Upper lobe of right lung (tissue), 1 donor: Measurements from ENCODE around the gene NSD2. TPM values are rescaled to one million over a fixed set of nuclear protein-coding genes. Genes with fewer than 3 reads are reported as not detected.

Experiments
- ATAC-seq: fragments of 200-7000 bp; cut with Tn5 transposase; one replicate; pipeline ENCODE4 v1.9.1; 2020; ENCODE audit warnings: mild to moderate bottlenecking, moderate library complexity
- DNase-seq: peaks from one replicate; pipeline ENCODE4 v3.0.0-alpha.2; 2020
- H3K27ac ChIP-seq: fragments of 200-600 bp; one replicate; pipeline ENCODE4 v1.8.0; 2022
- H3K27me3 ChIP-seq: fragments of 200-600 bp; one replicate; pipeline ENCODE4 v1.8.0; 2022; ENCODE audit warnings: mild to moderate bottlenecking
- H3K36me3 ChIP-seq: fragments of 200-600 bp; one replicate; pipeline ENCODE4 v1.8.0; 2022
- H3K4me1 ChIP-seq: fragments of 200-600 bp; one replicate; pipeline ENCODE4 v1.8.0; 2022
- H3K4me3 ChIP-seq: fragments of 200-600 bp; one replicate; pipeline ENCODE4 v1.8.0; 2022; ENCODE audit warnings: mild to moderate bottlenecking
- H3K9me3 ChIP-seq: fragments of 200-600 bp; one replicate; pipeline ENCODE4 v1.8.0; 2022
- intact Hi-C: fragments of 100-400 bp; cut with DNase I; formaldehyde crosslinking; loops from one replicate; pipeline ENCODE4 v1.11.0; 2022
- total RNA-seq: library from RNA; stranded (reverse); fragmentation: NEBNext Ultra II Directional; extraction: Animal tissue kit (Norgen Biotek cat#: 25700); gene quantifications from one replicate; pipeline ENCODE4 v1.2.1, GENCODE V29; 2021
- TF ChIP-seq, protein P1 (sequence below): fragments of 200-600 bp; IDR thresholded peaks from one replicate; pipeline ENCODE4 v1.8.0; 2022; ENCODE audit warnings: antibody characterized with exemption
- donor health status: DM: no; HTN: yes; CAD: no; lungs with severe emphysema.

The NSD2 gene
- total RNA-seq, 1 donor from 2014 or later = 45.2 TPM

DNA sequence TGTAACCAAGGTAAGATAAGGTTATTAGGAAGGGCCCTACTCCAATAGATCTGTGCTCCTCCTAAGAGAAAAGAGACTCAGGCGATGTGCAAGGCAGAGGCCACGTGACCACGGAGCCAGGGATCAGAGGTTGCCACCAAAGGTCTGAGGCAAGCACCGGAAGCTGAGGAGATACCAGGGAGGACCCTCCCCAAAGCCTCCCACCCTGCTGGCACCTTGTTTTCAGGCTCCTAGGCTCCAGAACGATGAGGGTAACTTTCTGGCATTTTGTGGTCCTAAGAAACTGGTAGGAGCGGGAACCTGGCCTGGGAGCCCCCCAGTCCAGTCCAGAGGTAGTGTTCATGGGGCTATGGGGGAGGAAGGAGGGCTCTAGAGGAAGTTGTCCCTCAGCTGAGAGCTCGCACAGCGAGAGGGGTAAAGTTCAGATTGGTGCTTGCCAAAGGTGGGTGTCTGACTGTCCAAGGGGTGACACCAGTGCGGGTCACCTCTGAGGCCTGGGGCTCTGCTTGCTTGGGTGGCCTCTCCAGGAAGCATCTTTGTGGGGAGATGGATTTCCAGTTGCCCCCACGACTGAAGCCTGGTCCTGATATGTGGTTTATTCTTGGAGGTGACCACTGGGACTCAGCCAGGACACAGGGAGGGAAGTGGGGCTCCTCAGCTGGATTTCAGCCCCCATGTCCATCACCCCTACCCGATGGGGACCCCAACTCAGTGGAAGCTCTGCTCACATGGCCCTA, 7.7 kb upstream of the NSD2 start:
- H3K27ac ChIP-seq = no peak overlapping the region
- ATAC-seq = no peak
- H3K27me3 ChIP-seq = peaks cover 8% of the 10 kb centered on the region
- H3K36me3 ChIP-seq = no peaks in the 10 kb centered on the region
- DNase-seq = no peak
- intact Hi-C loops = no loop called here
- H3K9me3 ChIP-seq = no peaks in the 10 kb centered on the region
- no peaks in the 10 kb centered on the region for H3K4me1 ChIP-seq
- H3K4me3 ChIP-seq = no peak overlapping the region
- TF ChIP-seq, protein P1, sequence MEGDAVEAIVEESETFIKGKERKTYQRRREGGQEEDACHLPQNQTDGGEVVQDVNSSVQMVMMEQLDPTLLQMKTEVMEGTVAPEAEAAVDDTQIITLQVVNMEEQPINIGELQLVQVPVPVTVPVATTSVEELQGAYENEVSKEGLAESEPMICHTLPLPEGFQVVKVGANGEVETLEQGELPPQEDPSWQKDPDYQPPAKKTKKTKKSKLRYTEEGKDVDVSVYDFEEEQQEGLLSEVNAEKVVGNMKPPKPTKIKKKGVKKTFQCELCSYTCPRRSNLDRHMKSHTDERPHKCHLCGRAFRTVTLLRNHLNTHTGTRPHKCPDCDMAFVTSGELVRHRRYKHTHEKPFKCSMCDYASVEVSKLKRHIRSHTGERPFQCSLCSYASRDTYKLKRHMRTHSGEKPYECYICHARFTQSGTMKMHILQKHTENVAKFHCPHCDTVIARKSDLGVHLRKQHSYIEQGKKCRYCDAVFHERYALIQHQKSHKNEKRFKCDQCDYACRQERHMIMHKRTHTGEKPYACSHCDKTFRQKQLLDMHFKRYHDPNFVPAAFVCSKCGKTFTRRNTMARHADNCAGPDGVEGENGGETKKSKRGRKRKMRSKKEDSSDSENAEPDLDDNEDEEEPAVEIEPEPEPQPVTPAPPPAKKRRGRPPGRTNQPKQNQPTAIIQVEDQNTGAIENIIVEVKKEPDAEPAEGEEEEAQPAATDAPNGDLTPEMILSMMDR = no peak

DNA sequence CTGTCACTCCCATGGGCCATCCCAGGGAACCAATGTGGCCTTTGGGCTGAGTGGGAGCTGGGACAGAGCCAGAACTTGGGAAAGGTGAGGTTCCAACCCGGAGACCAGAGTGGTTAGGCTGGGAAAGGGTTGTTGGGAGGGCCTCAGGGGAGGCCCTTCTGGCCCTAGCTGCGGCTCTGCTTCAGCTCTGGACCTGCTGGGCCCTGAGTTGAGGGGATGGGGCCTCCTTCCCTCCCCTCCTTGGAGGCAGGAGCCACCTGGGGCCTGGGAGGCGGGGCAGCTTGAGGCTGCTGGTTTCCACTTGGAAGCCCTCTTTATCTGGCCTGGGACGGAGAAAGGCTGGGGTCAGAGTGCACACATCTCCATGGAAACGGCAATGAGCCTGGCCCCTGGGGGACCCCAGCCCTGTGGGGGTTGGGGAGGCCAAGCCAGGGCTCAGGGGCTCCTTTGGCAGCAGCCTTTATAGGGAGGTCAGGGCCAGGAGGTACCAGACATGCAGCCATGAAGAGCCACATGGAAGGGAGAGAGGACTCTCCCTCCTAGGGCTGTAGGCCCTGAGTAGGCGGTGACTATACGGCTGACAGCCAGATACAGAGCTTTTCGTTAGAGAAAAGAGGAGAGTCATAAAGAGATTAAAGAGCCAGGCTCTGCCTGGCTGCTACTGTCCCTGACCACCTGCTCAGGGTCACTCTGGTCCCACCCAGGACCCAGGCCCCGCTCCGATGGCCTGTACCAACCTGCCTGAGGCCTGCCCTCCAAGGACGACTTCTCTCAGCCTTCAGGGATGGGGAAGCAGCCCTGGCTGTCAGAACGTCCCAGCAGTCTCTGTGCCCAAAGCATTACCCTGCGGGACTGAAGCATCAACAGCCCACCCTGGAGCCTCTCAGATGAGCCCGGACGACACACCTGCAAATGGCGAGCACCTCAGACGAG, 6.9 kb upstream of the NSD2 start:
- intact Hi-C loops = no loop called here
- Histone ChIP-seq H3K27me3 (peaks cover 8% of the 10 kb centered on the region), H3K4me3 (no peak overlapping the region), H3K36me3 (no peaks in the 10 kb centered on the region), H3K9me3 (no peaks in the 10 kb centered on the region), H3K4me1 (peaks cover under 1% of the 10 kb centered on the region), H3K27ac (no peak overlapping the region)
- TF ChIP-seq, protein P1 = no peak
- DNase-seq (no peak), ATAC-seq (no peak)

DNA sequence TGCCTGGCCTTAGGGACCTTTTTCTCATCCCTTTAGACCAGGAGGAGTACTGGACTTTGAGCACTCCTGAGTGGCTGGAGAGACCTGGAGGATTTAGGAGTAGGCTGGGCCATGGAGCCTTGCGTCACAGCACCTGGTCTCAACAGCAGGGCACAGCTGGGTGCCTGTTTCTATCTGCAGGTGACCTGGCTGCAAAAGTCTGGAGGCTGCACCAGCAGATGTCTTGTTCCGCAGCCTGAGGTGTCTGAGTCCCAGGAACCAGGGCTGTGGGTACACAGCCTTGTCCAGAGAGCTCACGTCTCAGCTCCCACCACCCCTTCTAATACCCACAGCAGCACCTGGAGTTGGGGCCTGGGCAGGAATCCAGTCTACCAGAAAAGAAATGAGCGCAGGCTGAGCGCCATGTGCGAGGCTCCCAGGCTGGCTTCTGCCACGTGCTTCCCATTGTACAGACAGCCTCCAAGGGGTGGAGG, 5.0 kb upstream of the NSD2 start:
- H3K36me3 ChIP-seq = no peaks in the 10 kb centered on the region
- TF ChIP-seq, protein P1 = no peak
- H3K9me3 ChIP-seq = no peaks in the 10 kb centered on the region
- no peak overlapping the region for H3K27ac ChIP-seq
- peaks cover 9% of the 10 kb centered on the region for H3K4me1 ChIP-seq
- intact Hi-C loops = no loop called here
- peaks cover 8% of the 10 kb centered on the region for H3K27me3 ChIP-seq
- DNase-seq = no peak
- no peak overlapping the region for H3K4me3 ChIP-seq
- ATAC-seq = no peak

DNA sequence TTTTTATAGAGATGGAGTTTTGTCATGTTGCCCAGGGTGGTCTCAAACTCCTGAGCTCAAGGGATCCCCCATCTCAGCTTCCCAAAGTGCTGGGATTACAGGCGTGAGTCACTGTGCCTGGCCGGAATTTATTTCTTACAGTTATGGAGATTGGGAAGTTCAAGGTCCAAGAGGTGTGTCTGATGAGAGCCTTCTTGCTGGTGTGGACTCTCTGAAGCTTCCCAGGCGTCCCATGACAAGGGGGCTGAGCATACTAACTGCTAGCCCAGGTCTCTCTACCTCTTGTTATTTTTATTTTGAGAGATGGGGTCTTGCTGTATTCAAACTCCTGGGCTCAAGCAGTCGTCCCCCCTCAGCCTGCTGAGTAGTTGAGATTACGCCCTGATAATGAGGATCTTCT, 2.9 kb upstream of the NSD2 start:
- ATAC-seq = no peak

DNA sequence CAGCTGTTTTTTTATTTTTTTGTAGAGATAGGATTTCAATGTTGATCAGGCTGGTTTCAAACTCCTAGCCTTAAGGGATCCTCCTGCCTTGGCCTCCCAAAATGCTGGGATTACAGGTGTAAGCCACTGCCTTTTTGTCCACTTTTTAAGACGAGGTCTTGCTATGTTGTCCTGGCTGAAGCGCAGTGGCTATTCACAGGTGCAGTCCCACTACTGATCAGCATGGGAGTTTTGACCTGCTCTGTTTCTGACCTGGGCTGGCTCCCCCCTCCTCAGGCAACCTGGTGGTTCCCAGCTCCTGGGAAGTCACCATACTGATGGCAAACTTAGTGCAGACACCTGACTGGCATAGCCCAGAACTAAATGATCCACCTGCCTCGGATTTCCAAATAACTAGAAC, 2.3 kb upstream of the NSD2 start:
- TF ChIP-seq, protein P1 = no peak
- no peak overlapping the region for H3K27ac ChIP-seq

More for the DNA sequence above, 2.9 kb upstream of the NSD2 start:
- intact Hi-C loops = no loop called here
- H3K4me3 ChIP-seq = no peak overlapping the region
- TF ChIP-seq, protein P1 = no peak
- no peak overlapping the region for H3K27ac ChIP-seq
- H3K4me1 ChIP-seq = peaks cover 11% of the 10 kb centered on the region
- DNase-seq = no peak
- no peaks in the 10 kb centered on the region for H3K36me3 ChIP-seq
- no peaks in the 10 kb centered on the region for H3K9me3 ChIP-seq
- no peaks in the 10 kb centered on the region for H3K27me3 ChIP-seq

More for the DNA sequence above, 2.3 kb upstream of the NSD2 start:
- H3K4me1 ChIP-seq = peaks cover 17% of the 10 kb centered on the region
- no peaks in the 10 kb centered on the region for H3K9me3 ChIP-seq
- H3K4me3 ChIP-seq = no peak overlapping the region
- DNase-seq (no peak), ATAC-seq (no peak)
- intact Hi-C loops = no loop called here
- no peaks in the 10 kb centered on the region for H3K36me3 ChIP-seq
- no peaks in the 10 kb centered on the region for H3K27me3 ChIP-seq
